Panc1 (cell line): ENCODE measurements around the gene ABCG5. TPM values are rescaled to one million over a fixed set of nuclear protein-coding genes. Genes with fewer than 3 reads are reported as not detected.

Experiments used
- ATAC-seq: fragments of 200-7000 bp; cut with Tn5 transposase; 2 replicates; pipeline ENCODE4 v1.9.1; 2020; ENCODE audit warnings: mild to moderate bottlenecking, moderate library complexity
- BruUV-seq: library from RNA; stranded (reverse); fragments of 400-500 nt; replicated peaks from 2 replicates; lab custom pipeline; 2021; lab: Mats Ljungman, UMichigan
- CTCF ChIA-PET: fragments of 300-600 bp; sonication (Branson Sonifier 250); formaldehyde crosslinking; loops from one replicate; lab custom pipeline; 2022; ENCODE audit warnings: antibody characterized with exemption; lab: Charles Lee
- POLR2A ChIA-PET: fragments of 300-600 bp; sonication (Branson Sonifier 250); formaldehyde crosslinking; loops from one replicate; lab custom pipeline; 2022; ENCODE audit warnings: antibody characterized with exemption; lab: Charles Lee
- DNase-seq: peaks from one replicate; pipeline ENCODE4 v3.0.0-alpha.2; 2010; ENCODE audit warnings: low read depth, low spot score
- H3K27ac ChIP-seq: 2 replicates; pipeline ENCODE4 v1.5.1; 2011; ENCODE audit warnings: mild to moderate bottlenecking, low read length, inconsistent platforms
- H3K27me3 ChIP-seq: fragments of 200-500 bp; sonication (Bioruptor generic); 2 replicates; pipeline ENCODE4 v1.6.0; 2014; ENCODE audit warnings: low read length, inconsistent platforms; ENCODE audit not compliant: control insufficient read depth, insufficient read depth
- H3K36me3 ChIP-seq: fragments of 200-500 bp; sonication (Bioruptor generic); 2 replicates; pipeline ENCODE4 v1.5.1; 2014; ENCODE audit warnings: inconsistent platforms, mild to moderate bottlenecking, low read length, moderate library complexity; ENCODE audit not compliant: control insufficient read depth, insufficient read depth
- H3K4me1 ChIP-seq: 2 replicates; pipeline ENCODE4 v1.5.1; 2011; ENCODE audit warnings: inconsistent platforms, mild to moderate bottlenecking, low read length, moderate library complexity; ENCODE audit not compliant: control insufficient read depth, insufficient read depth
- H3K4me3 ChIP-seq, 2 experiments: 2 replicates each; pipeline ENCODE4 v1.5.1; 2011 to 2012; ENCODE audit warnings: low read depth in 2 of 2, low read length in 2 of 2, mild to moderate bottlenecking in 2 of 2, inconsistent platforms in 1 of 2, moderate library complexity in 1 of 2
- H3K9me3 ChIP-seq: fragments of 200-500 bp; sonication (Bioruptor generic); 2 replicates; pipeline ENCODE4 v1.5.1; 2014; ENCODE audit warnings: low read depth, mild to moderate bottlenecking, inconsistent platforms, low read length, moderate library complexity; ENCODE audit not compliant: control insufficient read depth, insufficient read depth
- POLR2AphosphoS5 ChIP-seq: IDR thresholded peaks from 2 replicates; pipeline ENCODE4 v1.6.1; 2012; ENCODE audit warnings: mild to moderate bottlenecking, low read depth, low read length, moderate library complexity
- SIN3A ChIP-seq: IDR thresholded peaks from 2 replicates; pipeline ENCODE4 v1.6.1; 2012; ENCODE audit warnings: low read depth, mild to moderate bottlenecking, low read length, moderate library complexity, borderline replicate concordance; ENCODE audit not compliant: insufficient read depth
- TCF7L2 ChIP-seq: IDR thresholded peaks from 2 replicates; pipeline ENCODE4 v1.6.1; 2011; ENCODE audit warnings: mild to moderate bottlenecking, low read depth, low read length, inconsistent platforms
- in situ Hi-C: cut with HindIII; loops from 2 replicates; pipeline ENCODE4 v1.10.0; 2016; ENCODE audit warnings: low sequenced_read_pairs, low pct_unique_long_range_greater_than_20kb
- intact Hi-C: fragments of 100-400 bp; cut with micrococcal nuclease; formaldehyde crosslinking; loops from one replicate; pipeline ENCODE4 v1.10.0; 2022; ENCODE audit not compliant: unreplicated experiment
- total RNA-seq: library from RNA; stranded (reverse); gene quantifications from one replicate; pipeline ENCODE4 v1.2.1, GENCODE V29; 2021; ENCODE audit not compliant: unreplicated experiment
- TF ChIP-seq, protein P1 (sequence below), 2 experiments: IDR thresholded peaks; 2 replicates each; pipeline ENCODE4 v1.6.1; 2011 to 2012; ENCODE audit warnings: low read depth in 2 of 2, control low read depth in 1 of 2, low read length in 1 of 2, mild to moderate bottlenecking in 1 of 2, moderate library complexity in 1 of 2; ENCODE audit not compliant: insufficient read depth in 1 of 2
- TF ChIP-seq, protein P2 (sequence below): fragments of 450-650 bp; IDR thresholded peaks from 2 replicates; pipeline ENCODE4 v1.5.1; 2017; ENCODE audit warnings: mild to moderate bottlenecking

Gene ABCG5
- total RNA-seq, 1 experiment from 2014 or later = 0.05 TPM

DNA sequence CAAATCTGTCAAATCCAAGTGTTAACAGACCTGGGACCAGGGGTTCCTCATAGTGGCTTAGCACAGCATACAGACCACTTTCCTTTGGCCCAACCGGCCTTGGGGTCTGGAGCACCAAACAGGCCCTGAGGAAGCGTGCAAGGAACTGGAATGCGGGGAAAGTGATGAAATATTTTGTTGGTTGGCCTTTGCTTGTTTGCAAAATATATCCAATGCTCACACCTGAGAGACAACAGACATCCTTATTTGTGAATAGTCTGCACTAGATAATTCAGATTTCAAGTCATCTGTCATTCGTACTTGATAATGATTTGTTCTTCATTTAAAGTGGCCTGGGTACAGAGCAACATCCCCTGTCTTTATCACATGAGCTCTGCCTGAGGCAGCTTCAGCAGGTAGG lies 43.7 kb upstream of the ABCG5 start:
- ChIA-PET POLR2A (no interaction called here), CTCF (no interaction called here)
- no peak for DNase-seq
- no peaks in the 10 kb centered on the region for H3K27me3 ChIP-seq
- in situ Hi-C loops (no loop called here), intact Hi-C loops (no loop called here)
- no peak overlapping the region for H3K27ac ChIP-seq
- BruUV-seq = no TSS peak
- peaks cover 3% of the 10 kb centered on the region for H3K4me1 ChIP-seq
- TF ChIP-seq POLR2AphosphoS5 (peak; percentile 35; the same call in 1 of the 2 replicates), TCF7L2 (no peak), SIN3A (no peak)
- TF ChIP-seq, protein P1, sequence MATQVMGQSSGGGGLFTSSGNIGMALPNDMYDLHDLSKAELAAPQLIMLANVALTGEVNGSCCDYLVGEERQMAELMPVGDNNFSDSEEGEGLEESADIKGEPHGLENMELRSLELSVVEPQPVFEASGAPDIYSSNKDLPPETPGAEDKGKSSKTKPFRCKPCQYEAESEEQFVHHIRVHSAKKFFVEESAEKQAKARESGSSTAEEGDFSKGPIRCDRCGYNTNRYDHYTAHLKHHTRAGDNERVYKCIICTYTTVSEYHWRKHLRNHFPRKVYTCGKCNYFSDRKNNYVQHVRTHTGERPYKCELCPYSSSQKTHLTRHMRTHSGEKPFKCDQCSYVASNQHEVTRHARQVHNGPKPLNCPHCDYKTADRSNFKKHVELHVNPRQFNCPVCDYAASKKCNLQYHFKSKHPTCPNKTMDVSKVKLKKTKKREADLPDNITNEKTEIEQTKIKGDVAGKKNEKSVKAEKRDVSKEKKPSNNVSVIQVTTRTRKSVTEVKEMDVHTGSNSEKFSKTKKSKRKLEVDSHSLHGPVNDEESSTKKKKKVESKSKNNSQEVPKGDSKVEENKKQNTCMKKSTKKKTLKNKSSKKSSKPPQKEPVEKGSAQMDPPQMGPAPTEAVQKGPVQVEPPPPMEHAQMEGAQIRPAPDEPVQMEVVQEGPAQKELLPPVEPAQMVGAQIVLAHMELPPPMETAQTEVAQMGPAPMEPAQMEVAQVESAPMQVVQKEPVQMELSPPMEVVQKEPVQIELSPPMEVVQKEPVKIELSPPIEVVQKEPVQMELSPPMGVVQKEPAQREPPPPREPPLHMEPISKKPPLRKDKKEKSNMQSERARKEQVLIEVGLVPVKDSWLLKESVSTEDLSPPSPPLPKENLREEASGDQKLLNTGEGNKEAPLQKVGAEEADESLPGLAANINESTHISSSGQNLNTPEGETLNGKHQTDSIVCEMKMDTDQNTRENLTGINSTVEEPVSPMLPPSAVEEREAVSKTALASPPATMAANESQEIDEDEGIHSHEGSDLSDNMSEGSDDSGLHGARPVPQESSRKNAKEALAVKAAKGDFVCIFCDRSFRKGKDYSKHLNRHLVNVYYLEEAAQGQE (IDR thresholded peaks at IDR 0.05; ENCODE audit: insufficient read depth in 1 of 2, low read depth in 2 of 2, low read length in 1 of 2) = no peak
- TF ChIP-seq, protein P2, sequence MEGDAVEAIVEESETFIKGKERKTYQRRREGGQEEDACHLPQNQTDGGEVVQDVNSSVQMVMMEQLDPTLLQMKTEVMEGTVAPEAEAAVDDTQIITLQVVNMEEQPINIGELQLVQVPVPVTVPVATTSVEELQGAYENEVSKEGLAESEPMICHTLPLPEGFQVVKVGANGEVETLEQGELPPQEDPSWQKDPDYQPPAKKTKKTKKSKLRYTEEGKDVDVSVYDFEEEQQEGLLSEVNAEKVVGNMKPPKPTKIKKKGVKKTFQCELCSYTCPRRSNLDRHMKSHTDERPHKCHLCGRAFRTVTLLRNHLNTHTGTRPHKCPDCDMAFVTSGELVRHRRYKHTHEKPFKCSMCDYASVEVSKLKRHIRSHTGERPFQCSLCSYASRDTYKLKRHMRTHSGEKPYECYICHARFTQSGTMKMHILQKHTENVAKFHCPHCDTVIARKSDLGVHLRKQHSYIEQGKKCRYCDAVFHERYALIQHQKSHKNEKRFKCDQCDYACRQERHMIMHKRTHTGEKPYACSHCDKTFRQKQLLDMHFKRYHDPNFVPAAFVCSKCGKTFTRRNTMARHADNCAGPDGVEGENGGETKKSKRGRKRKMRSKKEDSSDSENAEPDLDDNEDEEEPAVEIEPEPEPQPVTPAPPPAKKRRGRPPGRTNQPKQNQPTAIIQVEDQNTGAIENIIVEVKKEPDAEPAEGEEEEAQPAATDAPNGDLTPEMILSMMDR = no peak
- 0 out of 2 replicates have a peak, but pooled peaks cover 4% of the 10 kb centered on the region for H3K36me3 ChIP-seq
- H3K9me3 ChIP-seq = no peaks in the 10 kb centered on the region
- H3K4me3 ChIP-seq = no peak overlapping the region
- no peak for ATAC-seq

DNA sequence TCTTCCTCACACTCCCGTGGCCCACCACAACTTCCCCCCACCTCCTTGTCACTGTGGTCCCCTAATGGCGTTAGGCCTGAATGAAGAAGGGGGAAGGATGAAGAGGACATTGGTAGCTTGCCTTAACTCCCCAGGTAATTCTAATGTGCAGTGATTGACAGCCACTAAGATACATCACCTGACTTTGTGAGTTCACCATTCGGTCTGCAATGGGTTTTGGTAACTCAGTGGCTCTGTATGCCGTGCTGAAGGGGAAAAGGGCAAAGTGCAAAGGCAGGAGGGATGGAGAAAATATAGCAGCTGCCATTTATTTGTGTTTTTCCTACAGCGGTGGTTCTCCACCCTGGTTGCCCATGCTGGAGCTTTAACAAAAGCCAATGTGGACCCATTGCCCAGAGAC lies 42.3 kb upstream of the ABCG5 start:
- Histone ChIP-seq H3K9me3 (no peaks in the 10 kb centered on the region), H3K4me3 (no peak overlapping the region), H3K27me3 (no peaks in the 10 kb centered on the region), H3K36me3 (no peaks in the 10 kb centered on the region), H3K27ac (no peak overlapping the region), H3K4me1 (peaks cover 3% of the 10 kb centered on the region)
- in situ Hi-C loops (no loop called here), intact Hi-C loops (no loop called here)
- ATAC-seq (no peak), DNase-seq (no peak)
- no TSS peak for BruUV-seq
- TF ChIP-seq, protein P2 = no peak
- TF ChIP-seq, protein P1 (IDR thresholded peaks at IDR 0.05; ENCODE audit: insufficient read depth in 1 of 2, low read depth in 2 of 2, low read length in 1 of 2) = no peak
- TF ChIP-seq POLR2AphosphoS5 (no peak), SIN3A (no peak), TCF7L2 (no peak)
- ChIA-PET POLR2A (no interaction called here), CTCF (no interaction called here)
